PC-9 (cell line): ENCODE data around the gene TMEM139. TPM values are rescaled to one million over a fixed set of nuclear protein-coding genes. Genes with fewer than 3 reads are reported as not detected.
"Not testable (repeated sequence)": the region's sequence is repeated elsewhere in the genome, so short reads cannot be mapped to it uniquely, and the experiment has no call there.

Experiments
- BruUV-seq: library from RNA; stranded (reverse); fragments of 400-500 nt; replicated peaks from 2 replicates; lab custom pipeline; 2021; lab: Mats Ljungman, UMichigan
- CTCF ChIA-PET: fragments of 300-600 bp; sonication (Branson Sonifier 250); formaldehyde crosslinking; loops from one replicate; lab custom pipeline; 2022; ENCODE audit warnings: antibody characterized with exemption; lab: Charles Lee
- POLR2A ChIA-PET: fragments of 300-600 bp; sonication (Branson Sonifier 250); formaldehyde crosslinking; loops from one replicate; lab custom pipeline; 2022; ENCODE audit warnings: antibody characterized with exemption; ENCODE audit not compliant: unreplicated experiment; lab: Charles Lee
- DNase-seq, 2 experiments: peaks; one replicate each; pipeline versions ENCODE4 v3.0.0 to v3.0.0-alpha.2; 2015 to 2022; ENCODE audit warnings: mixed read lengths in 1 of 2
- H2AFZ ChIP-seq: fragments of 200-600 bp; sonication (generic); 2 replicates; pipeline ENCODE4 v1.8.1; 2017; ENCODE audit warnings: antibody characterized with exemption
- H3F3A ChIP-seq: fragments of 200-600 bp; sonication (generic); 2 replicates; pipeline ENCODE4 v1.8.1; 2017; ENCODE audit warnings: antibody characterized with exemption, mild to moderate bottlenecking, low read depth; ENCODE audit not compliant: insufficient read depth
- H3K27ac ChIP-seq: fragments of 200-600 bp; sonication (generic); 2 replicates; pipeline ENCODE4 v1.6.1; 2016; ENCODE audit warnings: mixed run types
- H3K27me3 ChIP-seq: fragments of 200-600 bp; sonication (generic); 2 replicates; pipeline ENCODE4 v1.6.1; 2016; ENCODE audit warnings: low read depth, mixed run types; ENCODE audit not compliant: insufficient read depth
- H3K36me3 ChIP-seq: fragments of 200-600 bp; sonication (generic); 2 replicates; pipeline ENCODE4 v1.6.1; 2016; ENCODE audit warnings: low read depth, mixed run types
- H3K4me1 ChIP-seq: fragments of 200-600 bp; sonication (generic); replicated peaks from 2 replicates; pipeline ENCODE4 v1.6.1; 2016; ENCODE audit warnings: mixed run types; ENCODE audit not compliant: insufficient read depth
- H3K4me2 ChIP-seq: fragments of 200-600 bp; sonication (generic); 2 replicates; pipeline ENCODE4 v1.6.1; 2017; ENCODE audit warnings: mixed run types
- H3K4me3 ChIP-seq: fragments of 200-600 bp; sonication (generic); 2 replicates; pipeline ENCODE4 v1.6.1; 2016; ENCODE audit warnings: mixed run types
- H3K79me2 ChIP-seq: fragments of 200-600 bp; sonication (generic); 2 replicates; pipeline ENCODE4 v1.6.1; 2017; ENCODE audit warnings: low read depth, mixed run types
- H3K9me2 ChIP-seq: fragments of 200-600 bp; sonication (generic); 2 replicates; pipeline ENCODE4 v1.8.1; 2017; ENCODE audit warnings: mild to moderate bottlenecking; ENCODE audit not compliant: insufficient read depth
- H3K9me3 ChIP-seq: fragments of 200-600 bp; sonication (generic); 2 replicates; pipeline ENCODE4 v1.8.1; 2016; ENCODE audit warnings: low read depth; ENCODE audit not compliant: insufficient read depth
- H4K20me1 ChIP-seq: fragments of 200-600 bp; sonication (generic); 2 replicates; pipeline ENCODE4 v1.8.1; 2017; ENCODE audit not compliant: insufficient read depth
- EZH2 ChIP-seq: fragments of 200-600 bp; sonication (generic); IDR thresholded peaks from 2 replicates; pipeline ENCODE4 v1.8.0; 2017; ENCODE audit warnings: antibody characterized with exemption, low read depth
- intact Hi-C: fragments of 100-400 bp; cut with micrococcal nuclease; formaldehyde crosslinking; loops from one replicate; pipeline ENCODE4 v1.10.0; 2022; ENCODE audit not compliant: unreplicated experiment
- total RNA-seq: library from RNA; stranded (reverse); gene quantifications from 2 replicates; pipeline ENCODE4 v1.2.3, GENCODE V29; 2021
- TF ChIP-seq, protein P1 (sequence below): fragments of 200-600 bp; sonication (generic); conservative IDR thresholded peaks from 2 replicates; pipeline ENCODE4 v1.6.1; 2017; ENCODE audit warnings: mixed run types, antibody characterized with exemption, mild to moderate bottlenecking, moderate library complexity

TMEM139 gene
- total RNA-seq, 1 experiment from 2014 or later: 131 TPM

DNA sequence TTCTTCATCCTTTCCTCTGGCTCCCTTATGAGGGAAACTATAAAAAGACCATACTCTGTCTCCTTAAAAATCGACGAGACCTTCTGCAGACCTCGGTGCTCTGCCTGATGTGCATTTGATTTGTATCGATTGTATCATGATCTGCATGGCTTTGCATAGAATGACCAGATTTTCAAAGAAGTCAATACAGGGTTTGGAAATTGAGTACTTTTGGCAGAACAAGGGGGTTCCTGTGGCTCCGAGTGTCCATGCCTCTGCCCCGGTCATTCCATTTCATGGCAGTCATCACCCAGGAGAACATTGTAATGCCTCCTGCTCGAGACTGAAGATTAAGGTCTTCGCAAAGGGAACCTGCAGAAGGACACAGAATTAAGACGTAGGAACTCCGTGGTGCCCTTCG, 4.1 kb downstream of the TMEM139 start:
- no peaks in the 10 kb centered on the region for H3K9me2 ChIP-seq
- intact Hi-C loops: loop anchor here (1.0 to 2.0 kb wide), 3 partner anchors 49 to 120 kb away; partner anchors contain the start of gene EPHA1
- H3K4me2 ChIP-seq: peak overlapping the region; percentile 91
- H3K4me1 ChIP-seq: peaks cover 53% of the 10 kb centered on the region
- no peak for DNase-seq
- H3K9me3 ChIP-seq: no peaks in the 10 kb centered on the region; the same call in 1 of the 2 replicates
- TF ChIP-seq, protein P1, sequence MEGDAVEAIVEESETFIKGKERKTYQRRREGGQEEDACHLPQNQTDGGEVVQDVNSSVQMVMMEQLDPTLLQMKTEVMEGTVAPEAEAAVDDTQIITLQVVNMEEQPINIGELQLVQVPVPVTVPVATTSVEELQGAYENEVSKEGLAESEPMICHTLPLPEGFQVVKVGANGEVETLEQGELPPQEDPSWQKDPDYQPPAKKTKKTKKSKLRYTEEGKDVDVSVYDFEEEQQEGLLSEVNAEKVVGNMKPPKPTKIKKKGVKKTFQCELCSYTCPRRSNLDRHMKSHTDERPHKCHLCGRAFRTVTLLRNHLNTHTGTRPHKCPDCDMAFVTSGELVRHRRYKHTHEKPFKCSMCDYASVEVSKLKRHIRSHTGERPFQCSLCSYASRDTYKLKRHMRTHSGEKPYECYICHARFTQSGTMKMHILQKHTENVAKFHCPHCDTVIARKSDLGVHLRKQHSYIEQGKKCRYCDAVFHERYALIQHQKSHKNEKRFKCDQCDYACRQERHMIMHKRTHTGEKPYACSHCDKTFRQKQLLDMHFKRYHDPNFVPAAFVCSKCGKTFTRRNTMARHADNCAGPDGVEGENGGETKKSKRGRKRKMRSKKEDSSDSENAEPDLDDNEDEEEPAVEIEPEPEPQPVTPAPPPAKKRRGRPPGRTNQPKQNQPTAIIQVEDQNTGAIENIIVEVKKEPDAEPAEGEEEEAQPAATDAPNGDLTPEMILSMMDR: no peak
- no peak for TF ChIP-seq EZH2
- peak overlapping the region; percentile 71 for H2AFZ ChIP-seq
- no peaks in the 10 kb centered on the region for H4K20me1 ChIP-seq
- TSS peak; percentile 4 for BruUV-seq
- CTCF ChIA-PET: interaction anchor here (1.2 kb wide), 2 partner anchors 16 to 74 kb away, joined by 5 to 10 read pairs; no protein-coding TSS in a partner anchor
- peak overlapping the region; percentile 55 for H3K27ac ChIP-seq
- H3K79me2 ChIP-seq: peaks cover 65% of the 10 kb centered on the region
- H3F3A ChIP-seq: peaks cover 37% of the 10 kb centered on the region
- POLR2A ChIA-PET: interaction anchor here (0.7 kb wide), 1 partner anchor 84 kb away, joined by 3 read pairs; no protein-coding TSS in a partner anchor
- H3K36me3 ChIP-seq: peaks cover 51% of the 10 kb centered on the region
- no peaks in the 10 kb centered on the region for H3K27me3 ChIP-seq
- H3K4me3 ChIP-seq: peak overlapping the region; percentile 70

DNA sequence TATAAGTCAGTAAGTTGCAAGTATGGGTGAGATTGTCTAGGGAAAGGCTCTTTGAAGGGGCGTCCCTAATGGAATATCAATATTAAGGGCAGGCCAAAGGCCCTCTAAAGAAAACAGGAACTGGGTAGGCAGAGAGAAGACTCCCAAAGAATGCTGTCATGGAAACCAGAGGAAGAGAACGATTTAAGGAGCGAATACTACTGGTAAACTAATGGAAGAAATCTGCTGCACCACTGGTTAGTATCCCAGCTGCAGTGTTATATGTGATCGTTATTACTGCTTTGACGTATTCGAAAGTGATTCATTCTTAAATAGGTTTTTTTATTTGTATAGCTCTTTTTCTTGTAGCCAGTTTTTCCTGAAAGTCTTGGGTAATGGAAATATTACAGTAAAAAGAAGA, 4.7 kb downstream of the TMEM139 start:
- intact Hi-C loops: loop anchor here (2.0 kb wide), 1 partner anchor 119 kb away; the partner anchor contains the start of gene EPHA1
- ChIA-PET CTCF (no interaction called here), POLR2A (interaction anchor here (0.7 kb wide), 3 partner anchors 26 to 659 kb away, joined by 5 to 30 read pairs (median 27); partner anchors contain the start of gene GSTK1)
- Histone ChIP-seq H3K9me2 (no peaks in the 10 kb centered on the region), H3K4me1 (peaks cover 47% of the 10 kb centered on the region), H3K9me3 (no peaks in the 10 kb centered on the region; the same call in 1 of the 2 replicates), H3F3A (peaks cover 32% of the 10 kb centered on the region), H3K4me3 (peak overlapping the region; percentile 70), H4K20me1 (no peaks in the 10 kb centered on the region), H3K27me3 (no peaks in the 10 kb centered on the region), H3K79me2 (peaks cover 69% of the 10 kb centered on the region), H3K27ac (0 out of 2 replicates have a peak overlapping the region, but pooled peaks have one; percentile 55), H3K4me2 (peak overlapping the region; percentile 91), H2AFZ (peak overlapping the region; percentile 71; the same call in 1 of the 2 replicates), H3K36me3 (peaks cover 51% of the 10 kb centered on the region)
- no peak for TF ChIP-seq EZH2
- TF ChIP-seq, protein P1: no peak
- BruUV-seq: no TSS peak
- DNase-seq: no peak

DNA sequence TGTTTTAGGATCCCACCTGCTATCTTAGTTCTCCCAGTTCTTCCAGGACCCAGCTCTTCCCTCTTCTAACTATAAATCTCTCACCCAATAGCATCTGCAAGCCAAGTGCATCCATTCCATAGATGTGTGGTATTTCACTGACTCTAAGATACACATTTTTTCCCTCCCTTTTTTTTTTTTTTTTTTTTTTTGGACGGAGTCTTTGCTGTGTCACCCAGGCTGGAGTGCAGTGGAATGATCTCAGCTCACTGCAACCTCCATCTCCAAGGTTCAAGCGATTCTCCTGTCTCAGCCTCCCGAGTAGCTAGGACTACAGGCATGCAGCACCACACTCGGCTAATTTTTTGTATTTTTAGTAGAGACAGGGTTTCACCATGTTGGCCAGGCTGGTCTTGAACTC, 5.1 kb downstream of the TMEM139 start:
- Histone ChIP-seq H3K79me2 (peaks cover 70% of the 10 kb centered on the region), H3K4me1 (peaks cover 45% of the 10 kb centered on the region)

More for the DNA sequence above, 5.1 kb downstream of the TMEM139 start:
- peaks cover 51% of the 10 kb centered on the region for H3K36me3 ChIP-seq
- H2AFZ ChIP-seq, CTCF ChIA-PET, H4K20me1 ChIP-seq, H3K9me2 ChIP-seq, H3K9me3 ChIP-seq, DNase-seq, BruUV-seq, H3K27me3 ChIP-seq: not testable (repeated sequence)
- 0 out of 2 replicates have a peak overlapping the region, but pooled peaks have one; percentile 55 for H3K27ac ChIP-seq
- peak overlapping the region; percentile 70; the same call in 1 of the 2 replicates for H3K4me3 ChIP-seq
- H3K4me2 ChIP-seq: peak overlapping the region; percentile 91
- POLR2A ChIA-PET: interaction anchor here (0.7 kb wide), 4 partner anchors 19 to 659 kb away, joined by 5 to 35 read pairs (median 28); partner anchors contain the start of gene GSTK1
- intact Hi-C loops: loop anchor here (2.0 kb wide), 1 partner anchor 119 kb away; the partner anchor contains the start of gene EPHA1
- peaks cover 28% of the 10 kb centered on the region for H3F3A ChIP-seq
